ENCODE data around the gene COQ8B.

Gene COQ8B

GRCh38 chr19:40741527-40742390, 25.1 kb upstream of the COQ8B start:
- H3K27ac ChIP-seq, result peak overlapping the region; percentile 21; the same call in 1 of the 2 replicates

GRCh38 chr19:40740747-40741146, 24.1 kb upstream of the COQ8B start:
- H3K27ac ChIP-seq, result no peak overlapping the region; the same call in 1 of the 2 replicates
- TF ChIP-seq CTCF (conservative IDR thresholded peaks at IDR 0.05) (no peak), ZFX (IDR thresholded peaks at IDR 0.05) (no peak)

More at GRCh38 chr19:40741527-40742390, 25.1 kb upstream of the COQ8B start:
- TF ChIP-seq CTCF (conservative IDR thresholded peaks at IDR 0.05) (no peak), ZFX (IDR thresholded peaks at IDR 0.05) (no peak)

GRCh38 chr19:40739871-40740703, 23.4 kb upstream of the COQ8B start:
- no peak overlapping the region; the same call in 1 of the 2 replicates for H3K27ac ChIP-seq
- TF ChIP-seq CTCF (conservative IDR thresholded peaks at IDR 0.05) (no peak), ZFX (IDR thresholded peaks at IDR 0.05) (no peak)

GRCh38 chr19:40739030-40739839, 22.5 kb upstream of the COQ8B start:
- no peak overlapping the region for H3K27ac ChIP-seq
- TF ChIP-seq ZFX (IDR thresholded peaks at IDR 0.05), result no peak
- TF ChIP-seq CTCF (conservative IDR thresholded peaks at IDR 0.05), result no peak

GRCh38 chr19:40737102-40737644, 20.5 kb upstream of the COQ8B start:
- TF ChIP-seq ZFX (IDR thresholded peaks at IDR 0.05) (no peak), CTCF (conservative IDR thresholded peaks at IDR 0.05) (no peak)

GRCh38 chr19:40736661-40737060, 20.0 kb upstream of the COQ8B start:
- no peak overlapping the region for H3K27ac ChIP-seq
- TF ChIP-seq CTCF (conservative IDR thresholded peaks at IDR 0.05) (no peak), ZFX (IDR thresholded peaks at IDR 0.05) (no peak)

More at GRCh38 chr19:40737102-40737644, 20.5 kb upstream of the COQ8B start:
- no peak overlapping the region for H3K27ac ChIP-seq

All from C4-2B (cell line).